HG03103 (cell line): ENCODE results near the gene ADCY9.

ENCODE experiments used
- ATAC-seq: cut with Tn5 transposase; IDR thresholded peaks from one replicate; pipeline ENCODE4 v1.9.1; 2021; ENCODE audit warnings: low read depth; ENCODE audit not compliant: unreplicated experiment

ADCY9 gene

GRCh38 chr16:3986235-3986544 is 130.1 kb downstream of the ADCY9 start:
- no peak for ATAC-seq

DNA sequence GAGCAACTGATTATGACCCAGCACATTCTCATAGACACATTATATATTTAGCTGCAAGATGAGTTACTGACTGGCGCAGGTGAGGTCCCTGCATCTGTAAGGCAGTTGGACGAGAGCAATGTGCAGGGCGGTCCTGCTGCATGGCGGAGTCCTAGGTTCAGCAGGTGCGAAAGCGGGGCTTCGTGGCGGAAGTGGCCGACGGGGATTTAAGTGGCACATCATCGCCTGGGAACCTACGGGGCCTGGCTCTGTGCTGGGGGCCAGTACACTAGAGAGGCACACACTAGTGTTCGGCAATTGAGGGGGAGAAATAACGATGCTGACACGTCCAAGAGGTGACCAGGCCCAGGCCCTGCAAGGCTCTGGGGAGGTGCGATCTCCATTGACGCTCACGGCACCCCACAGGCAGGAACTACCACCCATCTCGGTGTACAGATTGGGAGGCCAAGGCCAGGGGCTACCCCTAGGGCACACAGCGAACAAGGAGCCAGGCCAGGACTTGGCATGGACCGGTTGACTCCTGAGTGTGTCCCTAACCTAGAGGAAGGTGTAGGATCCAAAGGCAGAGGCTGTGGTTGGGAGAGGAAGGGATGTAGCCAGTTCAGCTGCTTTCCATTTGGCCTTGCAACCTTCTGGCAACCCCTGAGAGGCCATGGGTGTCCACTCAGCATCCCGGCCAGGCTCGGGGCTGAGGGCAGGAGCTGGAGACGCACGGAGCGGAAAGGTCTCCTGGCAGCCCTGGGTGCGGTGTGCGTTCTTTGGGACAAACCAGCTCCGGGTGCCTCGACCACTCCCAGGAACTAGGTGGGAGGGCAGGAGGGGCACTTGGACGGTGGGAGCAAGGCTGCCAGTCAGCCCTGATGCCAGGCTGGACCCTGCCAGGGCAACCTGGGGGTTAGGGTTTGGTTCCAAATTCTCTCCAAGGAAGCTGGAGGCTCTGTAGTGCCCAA is 131.9 kb downstream of the ADCY9 start:
- no peak for ATAC-seq

DNA sequence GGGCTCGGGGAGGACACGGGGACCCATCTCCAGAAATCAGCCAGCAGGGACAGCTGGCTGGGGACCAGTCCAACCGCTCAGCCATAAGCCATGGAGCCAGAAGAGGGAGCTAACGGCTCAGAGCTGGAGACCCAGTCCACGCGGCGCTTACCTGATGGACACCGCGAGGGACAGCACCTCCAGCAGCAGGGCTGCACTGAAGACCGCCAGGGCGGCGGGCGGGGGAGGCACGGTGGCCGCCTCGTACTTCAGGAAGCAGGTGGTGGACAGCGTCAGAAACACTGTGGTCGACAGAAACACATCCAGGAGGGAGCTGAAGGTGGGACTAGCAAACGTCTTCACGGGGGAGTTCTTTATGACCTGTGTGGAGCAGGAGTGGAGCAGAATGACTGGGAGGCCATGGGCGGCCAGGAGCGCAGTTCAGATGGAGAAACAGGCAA is 133.1 kb downstream of the ADCY9 start:
- no peak for ATAC-seq

DNA sequence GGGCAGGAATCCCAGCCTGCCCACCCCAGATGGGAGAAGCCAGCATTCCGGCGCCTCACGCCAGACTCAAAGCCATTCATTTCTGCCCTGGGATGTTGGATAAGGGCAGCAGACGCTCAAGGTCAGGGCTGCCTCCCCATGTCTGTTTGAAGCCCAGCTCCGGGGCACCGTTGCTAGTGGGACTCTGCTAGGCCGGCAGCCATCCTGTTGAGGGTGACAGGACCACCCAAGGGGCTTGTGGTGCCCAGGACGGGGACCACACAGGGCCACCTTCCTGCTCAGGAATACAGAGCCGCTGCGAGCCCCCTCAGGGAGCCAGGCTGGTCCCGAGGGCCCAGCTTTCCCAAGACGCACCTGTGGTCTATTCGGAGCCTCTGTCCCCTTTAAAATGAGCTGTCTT is 134.0 kb downstream of the ADCY9 start:
- no peak for ATAC-seq

GRCh38 chr16:3980253-3981111 is 135.8 kb downstream of the ADCY9 start:
- ATAC-seq, result no peak

DNA sequence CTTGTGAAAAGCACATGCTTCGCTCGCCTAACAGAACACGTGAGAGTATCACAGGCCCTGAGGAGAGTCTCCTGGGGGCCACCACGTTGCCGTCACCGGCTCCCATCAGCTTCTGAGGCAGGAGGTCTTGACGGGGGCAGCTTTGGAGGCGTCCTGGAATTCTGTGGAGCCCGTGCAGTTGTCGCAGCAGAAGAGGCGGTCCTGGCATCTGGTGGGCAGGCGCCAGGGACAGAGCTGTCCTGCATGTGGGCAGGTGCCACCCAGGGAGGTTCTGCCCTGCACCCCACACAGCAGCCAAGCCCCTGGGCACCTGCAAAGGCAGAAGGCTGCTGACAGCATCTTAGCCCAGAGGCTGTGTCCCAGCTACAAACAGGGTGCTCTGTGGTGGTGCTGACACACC is 136.7 kb downstream of the ADCY9 start:
- no peak for ATAC-seq

- ATAC-seq, result no peak
These were observed 137.2 kb downstream of the ADCY9 start for GRCh38 chr16:3979070-3979469.

DNA sequence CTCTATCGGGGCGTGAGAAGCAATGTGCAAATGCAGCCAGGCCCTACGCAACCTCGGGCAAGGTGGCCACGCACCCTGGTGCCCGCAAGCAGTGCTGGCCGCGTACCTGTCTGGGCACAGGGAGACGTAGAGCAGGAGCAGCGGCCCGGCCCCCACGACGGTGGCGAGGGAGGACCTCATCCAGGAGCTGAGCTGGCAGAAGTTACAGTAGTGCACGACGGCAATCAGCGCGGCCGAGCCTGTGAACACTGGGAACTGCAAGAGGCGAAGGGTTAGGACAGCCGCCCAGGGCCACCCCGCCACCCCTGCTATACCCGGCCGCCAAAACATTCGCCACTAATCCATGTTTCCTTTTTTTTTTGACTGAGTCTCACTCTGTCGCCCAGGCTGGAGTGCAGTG is 138.9 kb downstream of the ADCY9 start:
- no peak for ATAC-seq

DNA sequence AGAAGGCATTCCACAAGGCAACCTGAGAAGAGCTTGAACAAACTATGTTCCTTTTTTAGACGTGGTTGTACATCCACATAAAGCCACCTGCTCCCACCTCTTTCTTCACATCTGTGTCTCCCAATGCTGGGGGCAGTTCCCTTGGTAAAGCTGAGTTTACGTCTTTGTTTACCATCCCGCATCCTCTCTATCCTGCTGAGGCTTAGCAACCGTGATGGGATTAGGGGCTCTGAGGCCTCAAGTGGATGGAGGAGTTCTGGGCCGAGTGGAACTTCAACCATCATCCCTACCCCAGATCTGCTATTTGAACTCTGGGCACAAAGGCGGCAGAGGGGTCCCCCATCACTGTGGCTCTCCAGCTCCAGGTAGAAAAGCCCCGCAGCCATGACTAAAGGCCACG is 141.5 kb downstream of the ADCY9 start:
- ATAC-seq, result no peak

- ATAC-seq, result no peak
These were observed 144.5 kb downstream of the ADCY9 start for GRCh38 chr16:3971706-3972105.

- no peak for ATAC-seq
These were observed 145.0 kb downstream of the ADCY9 start for GRCh38 chr16:3971261-3971660.

GRCh38 chr16:3968551-3968950 is 147.7 kb downstream of the ADCY9 start:
- no peak for ATAC-seq

DNA sequence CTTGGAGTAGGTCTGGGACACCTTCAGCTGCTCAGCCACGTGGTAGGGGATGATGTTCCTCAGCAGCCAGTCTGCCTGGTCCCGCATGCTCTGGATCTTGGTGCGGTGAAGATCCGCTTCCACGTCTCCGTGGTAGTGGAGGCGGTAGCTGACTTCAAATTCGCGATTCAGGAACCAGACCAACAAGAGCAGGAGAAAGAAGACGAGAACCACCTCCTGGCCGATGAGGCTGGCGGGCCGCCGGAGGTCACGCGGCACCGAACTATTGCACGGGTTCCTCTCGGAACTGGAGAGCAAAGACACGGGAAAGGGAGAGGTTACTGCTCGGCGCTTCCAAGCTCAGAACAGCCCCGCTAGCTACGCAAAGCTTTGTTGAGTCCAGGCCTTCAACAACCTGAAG is 149.6 kb downstream of the ADCY9 start:
- no peak for ATAC-seq

DNA sequence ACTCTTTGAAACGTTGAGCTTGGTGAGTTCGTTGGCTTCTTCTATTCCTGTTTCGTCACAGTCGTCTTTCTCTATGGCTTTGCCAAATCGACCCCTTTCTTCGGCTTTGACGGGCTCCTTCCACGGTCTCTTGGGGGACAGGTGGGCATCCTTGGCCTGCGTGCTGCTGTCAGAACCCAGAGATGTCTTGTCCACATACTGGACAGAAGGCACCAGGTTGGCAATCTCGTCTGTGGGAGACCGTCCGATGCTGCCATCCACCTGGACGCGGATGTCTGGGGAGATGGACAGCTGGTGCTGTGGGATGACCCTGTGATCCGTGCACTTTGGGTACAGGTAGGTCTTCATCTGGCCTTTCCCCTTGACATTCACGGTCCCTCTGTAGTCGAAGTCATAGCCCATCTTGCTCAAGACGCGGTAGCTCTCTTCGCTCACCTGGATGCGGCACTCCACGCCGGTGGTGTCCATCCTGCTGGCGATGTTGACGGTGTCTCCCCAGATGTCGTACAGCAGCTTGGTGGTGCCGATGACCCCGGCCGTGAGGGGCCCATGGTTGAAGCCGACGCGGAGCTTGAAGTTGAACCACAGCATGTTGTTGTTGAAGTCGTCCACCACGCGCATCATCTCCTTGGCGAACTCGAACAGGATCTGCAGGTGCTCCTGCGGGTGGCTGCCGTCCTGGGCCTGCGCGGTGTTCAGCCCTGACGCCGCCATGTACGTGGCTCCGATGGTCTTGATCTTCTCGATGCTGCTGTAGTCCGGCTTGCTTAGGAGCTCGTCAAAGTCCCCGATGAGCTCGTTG is 150.3 kb downstream of the ADCY9 start:
- ATAC-seq, result no peak

GRCh38 chr16:3965306-3965705 is 150.9 kb downstream of the ADCY9 start:
- ATAC-seq, result no peak

GRCh38 chr16:3964686-3965290 is 151.5 kb downstream of the ADCY9 start:
- ATAC-seq, result no peak

DNA sequence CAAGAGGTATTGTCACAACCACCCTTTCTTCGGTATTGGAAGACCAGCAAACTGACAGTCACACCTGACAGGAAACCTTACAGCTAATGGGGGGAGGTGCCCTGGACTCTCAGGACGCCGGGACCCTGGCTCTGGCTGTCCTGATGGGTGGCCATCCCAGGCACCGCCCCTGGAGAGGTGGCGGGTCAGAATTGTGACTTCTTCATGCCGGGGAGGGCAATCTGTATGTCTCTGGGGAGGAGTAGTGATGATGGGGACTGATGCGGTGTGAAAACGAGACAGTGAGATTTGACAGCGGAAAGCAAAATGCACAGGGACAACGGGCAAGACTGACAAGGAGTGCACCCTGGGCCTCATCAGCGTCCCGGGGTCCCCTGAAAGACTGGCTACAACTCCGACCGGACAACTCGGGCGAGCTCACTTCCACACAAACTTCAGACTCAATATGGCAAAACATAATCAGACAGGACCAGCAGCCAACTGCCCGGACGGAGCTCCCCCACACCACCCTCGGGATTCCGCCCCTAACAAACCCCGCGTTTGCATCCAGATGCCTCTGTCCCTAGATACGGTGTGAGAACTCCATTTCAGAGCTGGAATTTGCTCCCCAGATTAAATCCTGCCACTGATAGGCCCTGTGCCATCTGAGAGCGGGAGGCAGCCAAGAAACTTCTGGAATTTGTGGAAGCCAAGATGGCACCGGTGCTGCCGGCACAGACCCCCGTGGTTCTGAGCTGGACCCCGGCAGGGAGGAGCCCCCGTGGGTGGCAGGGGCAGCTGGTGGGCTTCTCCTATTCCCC is 152.2 kb downstream of the ADCY9 start:
- ATAC-seq, result no peak

DNA sequence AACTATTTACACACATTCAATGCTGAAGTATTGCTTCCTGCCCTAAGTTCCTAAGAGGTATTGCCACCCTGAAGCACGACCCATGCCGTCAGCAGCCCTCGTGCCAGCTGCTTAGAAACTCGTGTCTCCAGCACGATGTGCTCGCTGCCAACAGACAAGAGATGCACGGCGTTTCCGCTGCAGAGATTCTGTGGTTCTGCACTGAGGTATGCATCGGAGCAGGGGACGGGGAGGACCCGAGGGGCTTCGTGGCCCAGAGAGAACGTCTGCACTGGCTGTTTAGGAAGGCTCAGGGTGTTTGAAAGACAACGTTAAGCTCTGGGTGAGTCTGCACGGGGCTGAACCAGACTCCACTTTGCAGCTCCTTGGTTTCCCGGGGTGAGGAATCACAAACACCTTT is 153.0 kb downstream of the ADCY9 start:
- ATAC-seq, result no peak

DNA sequence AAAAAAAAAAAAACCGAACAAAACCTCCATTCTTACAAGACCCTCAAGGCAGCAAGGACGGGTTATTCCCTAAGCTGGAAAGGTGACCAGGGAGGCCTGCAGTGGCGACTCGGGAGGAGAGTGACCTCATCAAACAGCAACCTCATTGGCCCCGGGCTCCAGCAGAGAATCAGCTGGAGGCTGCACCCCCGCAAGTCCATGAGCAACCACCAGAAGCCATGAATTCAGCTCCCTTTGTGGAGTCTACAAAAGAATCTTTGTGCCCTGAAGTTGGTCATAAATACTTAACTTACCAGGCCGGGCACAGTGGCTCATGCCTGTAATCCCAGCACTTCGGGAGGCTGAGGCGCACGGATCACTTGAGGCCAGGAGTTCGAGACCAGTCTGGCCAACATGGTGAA is 154.8 kb downstream of the ADCY9 start:
- ATAC-seq, result no peak
